Measurements from ENCODE around the gene SUFU.
A peak's percentile ranks its signal among the peaks of the same experiment; 100 is the strongest.

The SUFU gene

GRCh38 chr10:102674566-102674965, 170.8 kb downstream of the SUFU start:
- no peak for DNase-seq

- DNase-seq, result no peak
Measured at GRCh38 chr10:102675011-102675665, 171.4 kb downstream of the SUFU start.

- DNase-seq, result peak; percentile 97
Measured at GRCh38 chr10:102675666-102676533, 172.1 kb downstream of the SUFU start.

- no peak for DNase-seq
Measured at GRCh38 chr10:102676534-102677315, 173.0 kb downstream of the SUFU start.

- DNase-seq, result no peak
Measured at GRCh38 chr10:102677331-102678067, 173.7 kb downstream of the SUFU start.

- no peak for DNase-seq
Measured at GRCh38 chr10:102678068-102678400, 174.3 kb downstream of the SUFU start.

- DNase-seq, result peak; percentile 53
Measured at GRCh38 chr10:102678842-102679289, 175.1 kb downstream of the SUFU start.

GRCh38 chr10:102679596-102679995, 175.8 kb downstream of the SUFU start:
- DNase-seq, result no peak

GRCh38 chr10:102681696-102682095, 177.9 kb downstream of the SUFU start:
- no peak for DNase-seq

GRCh38 chr10:102682416-102682815, 178.6 kb downstream of the SUFU start:
- no peak for DNase-seq

GRCh38 chr10:102682981-102683380, 179.2 kb downstream of the SUFU start:
- no peak for DNase-seq

Data from fibroblast of skin of scalp (primary cell).